GM19193 (cell line): Measurements from ENCODE around the gene INPP5J.

Experiments
- POLR2A ChIP-seq: IDR thresholded peaks from 4 replicates; pipeline ENCODE4 v1.6.1; 2011; ENCODE audit not compliant: insufficient read depth, insufficient read length; ENCODE audit errors: extremely low read depth

Gene INPP5J

DNA sequence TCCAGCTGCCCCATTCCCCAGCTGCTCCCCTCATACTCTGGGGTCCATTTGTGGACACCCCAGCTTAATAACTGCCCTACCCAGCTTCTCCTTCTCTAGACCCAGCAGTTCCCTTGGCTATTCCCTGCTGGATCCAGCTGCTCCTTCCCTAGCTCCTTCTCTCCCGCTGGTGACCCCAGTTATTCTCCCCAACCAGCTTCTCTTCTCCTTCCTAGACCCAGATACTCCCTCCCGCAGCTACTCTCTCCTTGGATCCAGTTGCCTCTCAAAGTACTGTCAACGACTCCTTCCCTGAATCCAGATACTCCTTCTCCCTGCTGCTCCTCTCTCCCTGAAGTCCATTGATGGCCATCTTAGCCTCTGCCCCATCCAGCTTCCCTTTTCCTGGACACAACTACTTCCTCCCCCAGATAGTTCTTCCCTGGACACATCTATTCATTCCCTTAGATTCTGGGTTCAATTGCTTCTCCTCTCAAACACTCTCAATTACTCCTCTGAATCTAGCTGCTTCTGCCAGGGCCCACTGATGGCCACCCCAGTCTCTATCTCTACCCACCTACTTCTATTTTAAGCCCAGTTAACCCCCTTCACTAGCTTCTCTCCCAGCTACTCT, 27.0 kb upstream of the INPP5J start:
- no peak for TF ChIP-seq POLR2A

DNA sequence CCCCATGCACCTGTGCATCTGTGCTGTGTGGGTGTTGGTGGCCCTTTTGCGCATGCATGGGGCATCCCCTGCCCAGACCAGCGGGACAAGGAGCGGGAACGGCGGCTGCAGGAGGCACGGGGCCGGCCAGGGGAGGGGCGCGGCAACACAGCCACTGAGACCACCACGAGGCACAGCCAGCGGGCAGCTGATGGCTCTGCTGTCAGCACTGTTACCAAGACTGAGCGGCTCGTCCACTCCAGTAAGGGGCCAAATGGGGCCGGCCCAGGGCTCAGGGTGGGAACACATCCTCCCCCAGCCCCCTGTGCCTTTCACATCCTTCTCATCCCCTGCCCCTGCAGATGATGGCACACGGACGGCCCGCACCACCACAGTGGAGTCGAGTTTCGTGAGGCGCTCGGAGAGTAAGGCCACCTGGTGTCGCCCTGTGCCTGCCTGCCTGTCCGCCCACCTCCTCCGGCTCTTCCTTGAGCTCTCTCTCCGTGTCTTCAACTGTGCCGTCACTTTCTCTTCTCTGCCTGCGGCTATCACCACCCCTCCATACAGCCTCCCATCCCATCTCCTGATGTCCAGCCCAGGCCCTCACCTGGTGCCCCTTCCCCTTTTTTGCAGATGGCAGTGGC, 26.0 kb upstream of the INPP5J start:
- TF ChIP-seq POLR2A: no peak

DNA sequence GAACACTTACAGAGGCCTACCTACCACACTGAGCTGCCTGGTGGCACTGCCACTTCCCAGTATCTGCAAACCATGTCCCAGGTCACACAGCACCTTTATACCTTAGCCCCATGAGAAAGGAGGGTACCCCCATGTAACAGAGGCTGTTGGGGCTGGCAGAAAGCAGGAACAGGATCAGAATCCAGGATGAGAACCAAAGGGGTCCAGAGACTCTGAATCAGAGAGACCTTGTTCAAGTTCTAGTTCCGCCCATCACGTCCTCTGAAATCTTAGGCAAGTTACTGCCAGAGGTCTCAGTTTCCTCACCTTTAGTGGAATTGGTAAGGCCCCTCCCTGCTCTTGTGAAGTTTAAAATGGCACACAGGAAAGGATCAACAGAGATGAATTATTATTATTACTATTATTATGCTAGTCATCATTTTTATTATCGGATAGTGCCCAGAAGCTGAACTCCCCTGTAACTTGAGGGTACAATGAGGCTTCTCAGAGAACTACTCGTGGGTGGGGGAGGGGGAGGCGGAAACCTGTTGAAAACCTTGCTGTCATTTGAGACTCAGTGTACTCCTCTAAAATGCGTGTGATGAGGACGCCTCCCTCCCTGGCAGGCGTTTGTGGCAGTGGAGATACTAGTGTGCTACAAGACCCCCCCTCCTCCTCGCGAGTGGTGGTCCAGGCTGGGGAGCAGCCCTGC, 24.7 kb upstream of the INPP5J start:
- no peak for TF ChIP-seq POLR2A

DNA sequence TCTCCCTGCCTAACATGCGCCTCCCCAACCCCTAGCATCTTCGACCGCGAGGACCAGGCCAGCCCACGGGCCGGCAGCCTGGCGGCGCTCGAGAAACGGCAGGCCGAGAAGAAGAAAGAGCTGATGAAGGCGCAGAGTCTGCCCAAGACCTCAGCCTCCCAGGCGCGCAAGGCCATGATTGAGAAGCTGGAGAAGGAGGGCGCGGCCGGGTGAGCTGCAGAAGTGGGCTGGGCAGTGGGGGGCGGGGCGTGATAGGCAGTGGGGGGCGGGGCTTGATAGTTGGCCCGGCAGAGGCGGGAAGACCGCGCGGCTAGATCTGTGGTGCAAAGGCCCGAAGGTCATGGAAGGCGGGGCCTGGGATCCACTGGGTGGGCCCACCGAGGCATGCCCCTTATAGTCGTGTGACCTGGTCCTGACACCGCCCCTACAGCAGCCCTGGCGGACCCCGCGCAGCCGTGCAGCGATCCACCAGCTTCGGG, 24.1 kb upstream of the INPP5J start:
- TF ChIP-seq POLR2A: no peak

DNA sequence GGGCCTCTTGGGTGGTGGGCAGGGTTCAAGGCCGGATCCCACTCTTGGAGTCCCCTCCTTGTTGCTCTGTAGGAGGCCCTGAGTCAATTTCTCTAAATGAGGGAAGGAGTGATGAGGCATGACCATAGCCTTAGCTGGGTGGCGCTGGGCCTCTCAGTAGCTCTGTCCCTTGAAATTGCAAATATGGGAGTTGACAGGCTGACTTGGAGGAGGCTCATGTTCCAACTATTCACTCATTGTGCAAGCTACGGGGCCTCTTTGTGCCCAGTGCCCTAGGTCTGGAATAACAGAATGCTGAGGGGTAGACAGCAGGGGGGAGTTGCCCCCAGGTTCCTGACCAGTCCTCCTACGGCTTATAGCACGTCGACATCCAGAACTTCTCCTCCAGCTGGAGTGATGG, 23.4 kb upstream of the INPP5J start:
- TF ChIP-seq POLR2A: no peak

DNA sequence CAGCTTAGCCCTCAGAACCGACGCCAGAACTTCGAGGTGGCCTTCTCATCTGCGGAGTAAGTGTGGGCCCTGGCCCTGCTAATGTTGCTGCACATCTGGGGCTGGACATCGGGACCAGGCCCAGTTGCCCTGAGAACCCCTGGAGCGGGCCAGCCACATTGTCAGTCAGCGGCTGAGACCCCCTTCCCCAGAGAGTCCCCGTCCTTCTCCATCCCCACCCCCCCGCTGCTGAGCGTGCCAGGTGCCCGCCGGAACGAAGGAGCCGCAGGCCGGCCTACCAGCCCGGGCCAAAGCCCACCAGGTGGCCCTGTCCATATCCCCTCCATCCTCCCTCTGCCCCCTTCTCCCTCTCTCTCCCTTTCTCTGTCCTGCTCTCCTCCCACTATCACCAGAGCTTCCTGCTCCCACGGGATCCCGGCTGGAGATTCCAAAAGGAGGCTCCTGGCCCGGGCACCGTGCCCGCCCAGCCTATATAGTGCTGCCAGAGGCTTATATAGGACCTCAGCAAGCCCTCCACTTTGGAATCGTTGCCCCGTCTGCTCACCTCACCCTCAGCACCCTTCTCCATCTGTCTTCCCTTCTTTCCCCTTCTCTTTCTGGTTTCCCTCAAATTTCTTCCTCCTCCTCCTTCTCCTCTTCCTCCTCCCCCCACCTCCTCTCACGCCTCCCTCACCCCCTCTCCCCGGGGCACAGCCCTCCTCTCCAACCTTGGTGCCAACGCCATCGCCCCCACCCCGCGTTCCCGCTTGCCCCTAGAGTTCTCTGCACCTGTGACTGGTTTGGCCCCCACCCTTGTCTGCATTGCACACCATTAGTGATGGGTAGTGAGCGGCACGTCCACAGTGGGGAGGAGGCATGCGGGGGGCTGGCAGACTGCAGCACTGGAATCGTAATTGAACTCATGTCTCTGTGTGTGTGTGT, 22.7 kb upstream of the INPP5J start:
- no peak for TF ChIP-seq POLR2A

DNA sequence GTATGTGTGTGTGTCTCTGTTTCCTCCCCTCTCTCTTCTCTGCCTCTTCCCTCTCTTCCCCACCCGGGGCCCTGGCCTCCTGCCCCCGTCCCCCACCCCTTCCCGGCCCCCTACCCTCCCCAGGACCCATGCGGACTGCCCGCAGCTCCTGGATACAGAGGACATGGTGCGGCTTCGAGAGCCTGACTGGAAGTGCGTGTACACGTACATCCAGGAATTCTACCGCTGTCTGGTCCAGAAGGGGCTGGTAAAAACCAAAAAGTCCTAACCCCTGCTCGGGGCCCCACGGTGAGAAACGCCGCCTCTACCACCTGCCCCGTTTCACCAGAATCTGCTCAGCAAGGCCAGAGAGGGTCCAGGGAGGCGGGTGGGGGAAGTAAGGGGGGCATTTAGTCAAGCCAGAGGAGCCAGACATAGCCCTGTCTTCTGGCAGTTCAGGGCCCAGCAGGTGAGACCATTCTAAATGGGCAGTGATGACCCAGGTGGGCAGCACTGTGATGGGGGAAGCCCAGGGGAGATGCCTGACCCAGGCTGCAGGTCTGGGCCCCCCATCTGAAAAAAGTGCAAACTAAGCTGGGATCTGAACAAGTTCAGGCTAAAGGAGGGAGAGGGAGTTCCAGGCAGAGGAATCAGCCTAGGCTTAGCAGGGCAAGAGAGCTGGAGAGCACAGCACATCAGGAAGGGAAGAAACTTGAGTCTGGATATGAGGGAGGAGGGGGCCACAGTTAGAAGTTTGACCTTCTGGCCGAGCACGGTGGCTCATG, 21.8 kb upstream of the INPP5J start:
- no peak for TF ChIP-seq POLR2A

DNA sequence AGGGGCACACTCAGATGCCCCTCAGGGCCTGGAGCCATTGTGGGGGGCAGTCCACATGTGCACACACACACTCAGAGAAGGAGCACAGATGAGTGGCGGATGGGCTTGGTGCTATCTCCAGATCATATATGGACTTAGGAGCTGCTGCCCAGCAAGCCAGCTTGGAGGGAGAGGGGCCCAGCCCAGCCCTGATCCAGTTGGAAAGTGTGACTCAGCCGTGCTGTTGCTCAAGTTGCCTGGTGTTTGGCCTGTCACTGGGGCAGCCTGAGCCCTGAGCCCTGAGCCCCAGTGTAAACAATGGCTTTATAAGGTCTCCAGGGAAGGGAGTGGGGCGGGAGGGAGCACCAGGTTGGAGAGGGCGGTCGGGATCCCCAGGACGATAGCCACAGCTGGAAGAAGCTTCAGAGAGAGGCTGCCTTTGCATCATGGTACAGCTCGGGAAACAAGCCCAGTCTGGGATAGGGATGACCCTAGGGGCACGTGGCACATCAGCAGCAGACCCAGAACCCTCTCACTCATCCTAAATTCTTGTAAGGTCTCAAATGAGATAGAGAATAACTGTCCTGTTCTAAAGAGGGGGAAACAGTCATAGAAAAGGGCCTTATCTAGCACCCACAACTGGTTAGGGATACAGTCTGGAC, 20.2 kb upstream of the INPP5J start:
- no peak for TF ChIP-seq POLR2A

DNA sequence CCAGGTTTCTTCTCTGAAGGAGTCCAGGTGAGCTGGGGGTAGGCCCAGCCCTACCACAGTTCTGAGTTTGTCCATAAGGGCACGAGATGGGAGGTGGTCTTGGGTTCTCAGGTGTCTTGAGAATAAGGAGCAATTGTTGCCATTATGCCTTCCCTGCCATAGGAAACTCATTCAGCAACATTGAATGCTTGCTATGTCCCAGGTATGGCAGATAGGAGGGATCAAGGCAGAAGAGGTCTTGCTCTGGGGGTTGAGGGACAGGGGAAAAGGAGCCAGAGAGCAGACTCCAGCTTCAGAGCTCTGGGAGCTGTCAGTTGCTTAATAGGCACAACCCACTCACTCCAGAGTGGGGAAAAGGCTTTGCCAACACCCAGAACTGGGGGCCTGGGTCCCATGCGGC, 19.7 kb upstream of the INPP5J start:
- no peak for TF ChIP-seq POLR2A

DNA sequence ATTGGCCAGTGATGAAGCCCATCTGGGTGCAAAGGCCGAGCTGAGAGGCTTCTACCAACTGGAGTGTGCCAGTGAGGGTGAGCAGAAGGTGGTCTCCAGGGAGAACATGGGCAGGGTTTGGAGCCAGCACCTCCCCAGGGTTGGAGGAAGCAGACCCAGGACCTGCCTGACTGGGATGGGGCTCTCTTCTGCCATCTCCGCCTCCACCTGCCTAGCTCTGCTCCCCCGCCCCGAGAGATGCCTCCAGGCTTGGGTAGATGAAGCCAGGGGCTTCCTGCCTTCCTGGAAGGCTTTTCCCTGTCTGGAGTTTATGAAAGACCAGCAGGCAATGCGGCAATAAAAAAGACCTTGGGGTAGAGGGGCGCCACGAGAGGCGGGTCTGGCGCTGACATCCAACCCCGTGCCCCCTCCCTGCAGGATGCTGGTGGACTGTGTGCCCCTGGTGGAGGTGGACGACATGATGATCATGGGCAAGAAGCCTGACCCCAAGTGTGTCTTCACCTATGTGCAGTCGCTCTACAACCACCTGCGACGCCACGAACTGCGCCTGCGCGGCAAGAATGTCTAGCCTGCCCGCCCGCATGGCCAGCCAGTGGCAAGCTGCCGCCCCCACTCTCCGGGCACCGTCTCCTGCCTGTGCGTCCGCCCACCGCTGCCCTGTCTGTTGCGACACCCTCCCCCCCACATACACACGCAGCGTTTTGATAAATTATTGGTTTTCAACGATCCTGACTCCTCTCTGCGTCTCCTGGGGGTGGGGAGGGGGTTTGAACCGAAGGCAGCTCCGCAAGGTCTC, 18.7 kb upstream of the INPP5J start:
- TF ChIP-seq POLR2A: no peak

DNA sequence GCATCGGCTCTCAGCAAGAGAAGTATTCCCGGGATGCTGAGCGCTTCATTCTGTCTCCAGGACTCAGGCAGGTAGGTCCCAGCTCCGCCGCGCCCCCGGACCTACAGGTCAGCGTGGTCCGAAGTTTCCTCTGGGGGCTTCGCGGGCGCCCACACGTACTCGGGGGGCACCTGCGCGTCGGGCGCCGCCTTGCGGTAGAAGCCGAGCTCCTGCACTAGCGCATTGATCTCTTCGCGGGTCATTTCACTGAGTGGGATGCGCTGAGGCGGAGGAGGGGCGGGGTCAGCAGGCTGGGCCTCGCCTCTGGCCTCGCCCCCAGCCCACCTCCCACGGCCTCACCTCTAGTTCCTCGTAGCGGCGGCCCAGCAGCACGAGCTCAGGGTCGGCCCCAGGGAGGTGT, 17.9 kb upstream of the INPP5J start:
- no peak for TF ChIP-seq POLR2A

DNA sequence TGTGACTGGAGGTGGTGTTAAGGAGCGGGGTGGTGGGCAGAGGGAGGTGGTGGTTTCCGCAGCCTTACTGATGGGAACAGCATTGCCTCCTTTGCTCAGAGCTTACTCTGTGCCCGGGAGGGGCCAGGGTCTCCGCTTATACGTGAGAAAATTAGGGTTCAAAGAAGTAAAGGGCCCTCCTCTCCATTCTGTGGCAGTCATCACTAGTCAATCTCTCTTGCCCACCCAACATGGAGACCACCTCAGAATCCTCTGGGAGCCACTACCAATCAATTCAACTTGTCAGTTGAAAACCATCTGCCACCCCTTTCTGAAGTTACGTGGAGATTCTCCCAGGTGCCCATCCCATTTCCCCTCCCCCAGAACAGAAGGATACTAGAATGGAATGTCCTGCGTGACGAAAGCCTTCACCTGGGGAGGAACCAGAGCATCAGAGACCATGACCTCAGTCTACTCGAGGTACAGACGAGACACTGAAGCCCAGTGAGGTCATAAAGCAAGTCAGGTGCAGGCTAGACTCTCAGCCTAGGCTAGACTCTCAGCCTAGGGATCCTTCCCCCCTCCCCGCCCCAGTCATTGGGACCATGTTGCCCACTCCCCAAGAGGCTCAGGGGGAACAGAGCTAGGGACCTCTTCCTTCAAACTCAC, 17.4 kb upstream of the INPP5J start:
- TF ChIP-seq POLR2A: no peak
